ENCODE results near the gene ARID5B.
A peak's percentile ranks its signal among the peaks of the same experiment; 100 is the strongest.

The ARID5B gene

DNA sequence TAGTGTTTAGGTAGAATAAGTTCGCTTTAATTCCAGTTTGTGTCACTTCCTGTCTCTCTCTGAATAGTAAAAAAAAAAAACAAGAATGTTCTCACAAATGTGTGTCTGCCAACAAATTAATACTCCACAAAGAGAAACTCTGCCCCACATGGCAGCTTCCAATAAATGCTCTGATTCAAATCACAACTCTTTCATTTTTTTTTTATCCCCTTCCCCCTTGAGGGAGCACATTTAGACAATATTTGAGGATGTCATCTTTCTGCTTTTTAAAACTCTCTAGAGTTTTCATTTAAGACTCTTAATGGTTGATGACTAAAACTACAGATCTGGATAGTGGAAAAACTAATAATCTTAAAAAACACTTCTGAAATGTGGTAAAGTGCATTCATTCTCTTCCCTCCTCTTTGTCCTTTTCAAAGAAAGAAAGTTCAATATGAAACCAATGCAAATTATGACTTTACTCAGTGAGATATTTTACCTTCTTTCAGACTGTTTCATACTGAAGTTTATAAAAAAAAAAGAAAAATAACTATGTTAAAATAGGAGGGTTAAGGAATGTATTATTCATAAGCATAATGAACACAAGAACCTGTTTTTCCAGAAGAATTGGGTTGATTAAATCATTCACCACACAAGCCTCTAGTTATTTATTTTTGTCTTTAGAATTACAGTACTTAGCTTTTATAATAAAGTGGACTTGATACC lies 42.3 kb downstream of the ARID5B start:
- DNase-seq = peak; percentile 50 to 83 (median 58)

DNA sequence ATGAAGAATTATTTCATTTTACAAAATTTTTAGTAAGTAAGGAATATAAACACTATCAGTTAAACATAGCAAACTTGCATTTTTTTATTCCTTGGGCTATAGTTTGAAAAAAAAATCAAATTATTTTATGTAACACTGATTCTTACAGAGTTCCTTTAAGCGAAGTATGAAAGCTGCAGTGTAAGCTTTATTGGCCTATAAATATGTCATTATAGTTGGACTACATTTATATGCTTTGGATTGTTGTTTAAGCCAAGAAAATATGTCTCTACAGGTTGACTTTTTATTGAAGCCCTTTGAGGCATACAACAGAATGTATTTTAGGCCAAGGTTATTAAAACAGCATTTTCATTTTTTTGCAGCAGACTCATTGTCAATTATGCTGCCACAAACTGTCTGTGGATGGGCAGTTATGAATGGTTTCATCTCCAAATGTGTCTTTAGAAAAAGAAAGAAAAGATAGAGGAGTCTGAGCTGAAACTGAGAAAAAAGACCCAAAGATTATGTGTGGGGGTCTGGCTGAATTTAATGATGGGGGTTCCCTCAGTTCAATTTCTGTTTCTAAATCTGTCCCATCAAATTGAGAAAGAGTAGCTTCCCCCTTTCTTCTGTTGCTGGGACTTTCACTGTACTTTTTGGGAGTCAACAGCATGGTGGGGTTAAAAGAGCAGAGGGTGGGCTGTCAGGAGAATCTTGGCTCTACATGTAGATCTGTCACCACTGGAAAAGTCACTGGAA lies 43.1 kb downstream of the ARID5B start:
- DNase-seq = peak; percentile 60 to 84 (median 70)

DNA sequence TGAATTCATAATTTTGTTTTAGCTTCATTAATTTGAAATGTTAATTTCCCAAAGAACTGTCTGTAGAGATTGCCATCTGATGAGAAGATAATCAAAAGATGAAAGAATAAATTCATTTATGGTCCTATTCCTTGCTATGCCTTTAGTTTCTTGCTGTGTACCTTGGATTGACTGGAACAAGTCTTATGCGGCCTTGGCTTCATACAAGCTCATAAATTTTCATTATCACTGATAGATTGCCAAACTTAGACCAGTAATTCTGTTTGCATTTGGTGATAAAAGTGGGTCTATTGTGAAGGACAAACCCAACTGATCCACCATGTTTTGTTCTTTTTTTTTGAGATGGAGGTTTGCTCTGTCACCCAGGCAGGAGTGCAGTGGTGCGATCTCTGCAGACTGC lies 48.2 kb downstream of the ARID5B start:
- DNase-seq = no peak

DNA sequence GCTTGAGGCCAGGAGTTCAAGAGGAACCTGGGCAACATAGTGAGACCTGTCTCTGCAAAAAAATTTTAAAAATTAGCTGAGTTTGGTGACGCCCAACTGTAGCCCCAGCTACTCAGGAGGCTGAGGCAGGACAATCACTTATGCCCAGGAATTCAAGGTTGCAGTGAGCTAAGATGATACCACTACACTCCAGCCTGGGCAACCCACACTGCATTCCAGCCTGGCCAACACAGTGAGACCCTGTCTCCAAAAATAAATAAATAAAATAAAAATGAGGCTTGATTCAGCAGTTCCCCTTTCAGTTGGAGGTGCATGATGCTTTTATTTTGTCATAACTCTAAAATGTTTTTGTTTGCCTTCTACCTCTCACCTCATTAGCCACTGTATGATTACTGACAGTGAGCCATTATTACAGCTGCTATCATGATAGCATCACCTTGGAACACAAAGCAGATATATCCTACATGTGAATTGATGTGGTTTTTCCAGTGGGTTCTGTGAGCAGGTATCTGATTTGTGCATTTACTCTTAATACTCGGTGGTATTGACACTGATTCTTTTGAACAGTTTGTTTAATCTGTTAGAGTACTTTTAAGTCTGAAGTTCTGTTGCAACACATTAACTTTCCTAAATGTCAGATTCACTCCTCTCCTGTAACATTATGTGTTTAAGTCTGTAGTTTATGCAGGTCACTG lies 49.1 kb downstream of the ARID5B start:
- no peak for DNase-seq

DNA sequence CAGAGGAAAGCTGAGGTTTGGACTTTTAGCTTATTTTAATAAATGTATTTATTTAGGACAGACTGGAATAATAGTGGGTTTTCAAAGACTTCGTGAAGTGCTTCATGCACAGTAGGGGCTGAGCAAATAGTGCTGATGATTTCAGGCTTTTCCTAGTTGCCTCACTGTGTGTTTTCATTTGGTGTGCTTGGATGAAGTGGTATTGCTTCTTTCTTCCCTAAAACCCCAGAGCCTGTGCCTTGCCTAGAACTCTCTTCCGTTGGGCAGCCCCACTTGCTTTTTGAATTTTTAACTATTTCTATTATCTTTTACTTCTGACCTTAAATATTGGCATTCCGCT lies 49.6 kb downstream of the ARID5B start:
- DNase-seq = no peak

DNA sequence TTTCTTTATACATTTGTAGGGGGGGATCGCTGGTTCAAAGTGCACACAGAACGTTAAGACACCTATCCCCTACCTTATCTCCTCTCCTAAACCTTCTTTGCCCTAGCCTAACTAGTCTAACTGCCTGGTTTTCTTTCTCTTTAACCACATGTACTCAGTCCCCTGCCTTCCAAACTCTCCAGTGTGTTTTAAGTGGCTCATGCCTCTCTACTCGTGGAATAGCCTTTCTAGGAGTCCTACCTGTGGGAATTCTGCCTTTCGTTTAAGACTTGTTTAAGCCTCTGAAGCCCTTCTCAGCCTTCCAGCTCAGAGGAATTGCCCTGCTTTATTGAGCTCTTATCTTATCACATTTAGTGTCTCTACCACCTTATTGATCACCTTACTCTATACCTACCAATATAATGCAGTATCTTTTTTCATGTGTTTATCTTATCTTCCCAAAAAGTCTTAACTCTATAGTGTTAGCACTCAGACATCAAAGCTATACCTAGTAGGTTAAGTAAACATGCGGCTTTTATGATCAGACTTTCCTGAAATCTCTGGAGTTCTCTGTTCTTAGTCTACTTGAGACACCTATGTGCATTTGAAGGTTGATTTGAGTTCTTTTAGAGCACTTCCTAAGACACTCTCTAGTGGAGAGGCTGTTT lies 50.7 kb downstream of the ARID5B start:
- DNase-seq = no peak

DNA sequence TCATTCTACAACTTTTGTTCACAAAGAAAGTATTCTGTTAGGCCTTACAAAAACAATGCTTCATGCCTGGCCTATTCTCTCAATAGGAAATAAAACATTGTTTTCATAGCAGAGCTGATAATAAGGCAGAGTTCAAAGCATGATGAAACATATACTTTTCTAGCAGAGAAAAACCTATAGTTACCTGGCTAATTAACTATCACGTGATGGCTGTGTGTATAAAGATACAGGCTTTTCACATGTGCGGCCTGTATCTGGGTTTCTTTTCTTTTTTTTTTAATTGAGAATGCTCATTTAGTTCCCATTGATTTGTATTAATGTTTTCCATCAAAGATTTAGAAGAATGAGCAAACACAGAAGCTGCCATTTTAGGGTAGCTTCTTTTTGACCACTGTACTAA lies 51.7 kb downstream of the ARID5B start:
- DNase-seq = no peak

DNA sequence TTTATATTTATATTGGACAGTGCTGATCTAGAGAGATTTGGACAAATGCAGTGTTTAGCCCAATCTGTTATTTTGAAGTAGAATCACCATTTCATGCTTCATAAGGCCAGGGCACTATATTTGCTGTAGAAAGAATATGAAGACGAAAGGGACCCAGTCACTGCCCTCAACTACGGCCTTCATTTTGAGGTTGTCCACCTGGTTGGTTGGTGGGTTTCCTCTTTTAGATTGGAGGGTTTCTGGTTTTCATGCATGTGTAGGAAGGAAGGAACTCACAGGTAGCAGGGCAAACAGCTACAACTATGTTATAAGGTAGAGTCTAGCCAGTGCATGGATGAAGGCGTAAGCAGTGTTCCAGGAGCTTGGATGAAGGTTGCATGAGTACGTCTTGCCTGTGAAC lies 56.3 kb downstream of the ARID5B start:
- no peak for DNase-seq

DNA sequence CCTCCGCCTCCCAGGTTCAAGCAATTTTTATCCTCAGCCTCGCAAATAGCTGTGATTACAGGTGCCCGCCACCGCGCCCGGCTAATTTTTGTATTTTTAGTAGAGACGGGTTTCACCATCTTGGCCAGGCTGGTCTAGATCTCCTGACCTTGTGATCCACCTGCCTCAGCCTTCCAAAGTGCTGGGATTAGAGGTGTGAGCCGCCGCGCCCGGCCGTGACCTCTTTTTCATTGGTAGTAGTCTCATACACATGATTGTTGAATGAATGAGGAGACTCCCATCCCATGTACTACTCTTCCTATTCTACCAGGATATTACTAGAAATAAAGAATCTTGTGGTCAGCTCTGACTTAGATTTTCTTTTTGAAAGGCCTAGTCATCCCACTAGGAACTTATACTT lies 56.8 kb downstream of the ARID5B start:
- DNase-seq = no peak

DNA sequence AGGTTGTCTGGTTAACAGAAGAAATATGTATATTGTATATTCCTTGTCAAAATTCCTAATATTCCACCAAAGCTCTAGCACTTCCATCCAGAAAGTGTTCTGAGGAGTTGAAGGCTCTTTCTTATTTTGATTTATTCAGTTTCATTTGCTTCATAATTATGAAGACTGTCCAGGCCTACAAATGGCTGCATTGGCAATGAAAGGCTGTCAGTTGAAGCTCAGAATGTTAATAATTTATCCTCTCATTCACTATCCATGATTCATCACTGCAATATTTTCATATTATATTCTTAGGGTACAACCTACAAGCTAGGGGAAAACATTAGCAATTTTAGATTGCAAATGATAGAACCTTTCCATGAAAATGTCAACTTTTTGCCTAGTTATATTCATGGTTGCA lies 57.3 kb downstream of the ARID5B start:
- no peak for DNase-seq

DNA sequence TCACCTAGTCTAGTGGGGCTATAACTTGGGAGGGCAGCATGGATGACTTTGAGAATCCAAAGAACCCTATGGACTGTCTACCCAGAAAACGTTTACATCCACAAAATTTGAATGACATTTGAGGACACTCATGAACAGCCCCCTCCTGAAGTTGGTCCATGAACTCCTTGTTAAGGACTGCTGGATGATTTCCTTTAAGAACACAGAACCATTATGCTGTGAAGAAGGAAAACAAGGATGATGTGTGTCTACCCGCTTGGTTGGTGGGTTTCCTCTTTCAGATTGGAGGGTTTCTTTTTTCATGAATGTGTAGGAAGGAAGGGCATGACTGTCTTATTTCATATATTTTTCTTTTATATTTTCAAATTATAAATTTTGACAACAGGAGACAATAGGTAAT lies 58.3 kb downstream of the ARID5B start:
- DNase-seq = no peak

DNA sequence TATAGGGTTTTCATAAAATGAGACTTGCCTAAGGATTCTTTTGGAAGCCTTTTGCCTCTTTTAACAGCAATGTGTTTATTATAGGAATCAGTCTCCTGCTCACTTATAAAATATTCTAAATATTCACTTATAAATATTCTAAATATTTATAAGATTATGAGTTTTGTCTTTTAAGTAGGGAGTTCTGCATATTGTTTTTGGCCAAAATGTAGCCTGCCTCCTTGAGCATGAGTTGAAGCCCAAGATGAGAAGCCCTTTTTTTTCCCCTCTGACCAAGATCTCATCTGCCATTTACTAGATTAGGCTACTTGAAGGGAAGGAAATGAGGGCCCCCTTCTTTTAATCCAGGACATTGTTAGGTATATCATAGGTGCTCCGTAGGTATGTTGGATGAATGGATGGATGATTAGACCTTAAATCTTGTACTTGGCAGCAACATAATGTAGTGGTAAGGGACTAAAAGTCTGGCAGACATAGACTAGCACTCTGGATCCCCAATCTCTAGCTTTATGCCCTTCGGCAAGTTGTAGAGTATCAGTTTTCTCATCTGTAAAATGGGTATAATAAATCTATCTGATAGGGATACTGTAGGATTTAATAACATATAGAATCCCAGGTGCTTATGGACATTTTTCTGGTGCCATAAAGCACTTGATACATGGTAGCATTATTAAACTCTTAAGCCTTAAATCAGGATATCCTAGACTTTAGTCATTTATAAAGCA lies 59.1 kb downstream of the ARID5B start:
- DNase-seq = no peak

DNA sequence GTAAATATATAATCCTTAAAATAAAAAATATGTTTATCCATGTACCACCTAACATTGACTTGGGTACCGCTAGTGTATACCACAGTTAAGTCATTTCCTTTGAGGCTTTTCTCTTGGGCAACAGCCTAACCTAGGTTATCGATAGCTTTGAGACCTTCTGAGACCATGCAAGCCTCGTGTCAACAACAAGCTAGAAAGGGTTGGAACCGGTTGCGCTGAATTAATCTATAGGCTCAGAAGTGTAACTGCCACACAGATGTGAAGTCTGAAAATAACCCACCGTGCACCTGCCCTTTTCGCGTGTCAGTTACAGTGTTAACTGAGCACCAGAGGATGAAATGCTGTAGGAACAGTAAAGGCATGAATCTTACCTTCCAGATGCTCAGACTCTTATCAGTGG lies 59.8 kb downstream of the ARID5B start:
- DNase-seq = no peak

DNA sequence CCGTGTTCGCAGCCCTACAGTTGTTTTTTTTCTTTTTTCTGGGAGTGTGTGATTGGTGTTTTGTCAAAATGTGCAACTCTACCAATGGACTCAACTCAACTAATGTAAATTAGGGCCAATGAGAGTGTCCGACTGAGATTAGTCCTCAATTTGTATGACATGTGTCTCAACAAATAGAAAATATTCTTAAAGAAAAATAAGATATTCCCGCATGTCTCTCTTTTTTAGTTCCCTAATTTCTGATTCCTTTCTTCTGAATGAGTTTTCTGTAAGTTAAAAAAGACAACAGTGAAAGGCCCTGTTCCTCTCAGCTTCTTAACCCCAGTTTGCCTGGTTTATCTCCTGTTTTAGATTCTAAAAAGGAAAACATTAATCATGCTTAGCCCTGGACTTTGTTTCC lies 61.5 kb downstream of the ARID5B start:
- DNase-seq = peak; percentile 29 to 81 (median 67)

DNA sequence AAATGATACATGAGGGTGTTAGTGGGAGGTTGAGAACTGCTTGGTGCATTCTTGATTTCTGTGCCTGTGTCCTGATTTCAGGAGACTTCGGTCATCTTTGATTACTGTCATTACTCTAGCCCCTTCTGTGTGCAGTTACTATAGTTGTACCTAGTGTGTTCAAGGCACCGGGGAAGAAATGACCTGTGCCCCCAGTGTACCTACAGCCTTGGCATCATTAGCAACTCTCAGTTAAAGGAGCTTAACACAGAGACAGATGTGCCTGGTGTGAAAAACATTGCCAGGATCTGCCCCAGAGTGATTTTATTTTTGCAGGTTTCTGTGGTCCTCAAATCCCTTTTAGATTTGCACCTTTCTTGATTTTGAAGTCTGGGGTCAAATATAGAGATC lies 62.2 kb downstream of the ARID5B start:
- DNase-seq = no peak

DNA sequence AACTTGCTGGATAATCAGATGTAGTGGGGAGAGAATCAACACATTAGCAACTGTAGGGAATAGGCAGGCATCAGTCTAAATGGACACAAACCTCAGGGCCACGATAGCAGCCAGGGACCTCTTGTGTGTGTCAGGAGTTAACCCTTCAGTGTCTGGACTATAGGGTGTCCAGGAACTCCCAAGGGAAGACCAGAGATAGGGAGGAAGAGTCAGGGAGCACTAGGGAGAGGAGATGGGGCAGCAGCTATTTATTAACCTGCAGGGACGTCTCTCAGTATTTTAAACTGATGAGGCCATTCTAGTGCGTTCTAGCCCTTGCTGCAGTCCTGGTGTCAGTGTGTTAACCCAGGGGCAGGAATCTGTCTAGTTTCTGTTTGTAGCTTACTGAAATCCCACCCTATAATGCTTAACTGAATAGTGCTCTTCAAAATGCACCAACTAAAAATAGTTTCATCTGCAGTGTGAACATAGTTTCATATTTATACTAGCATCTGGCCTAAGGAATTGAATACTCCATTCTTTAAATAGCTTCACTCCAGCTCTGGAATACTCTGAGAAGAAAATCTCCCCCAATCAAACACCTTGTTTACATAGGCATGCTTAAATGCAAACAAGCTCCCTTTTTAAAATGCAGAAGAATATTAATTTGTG lies 62.7 kb downstream of the ARID5B start:
- no peak for DNase-seq

DNA sequence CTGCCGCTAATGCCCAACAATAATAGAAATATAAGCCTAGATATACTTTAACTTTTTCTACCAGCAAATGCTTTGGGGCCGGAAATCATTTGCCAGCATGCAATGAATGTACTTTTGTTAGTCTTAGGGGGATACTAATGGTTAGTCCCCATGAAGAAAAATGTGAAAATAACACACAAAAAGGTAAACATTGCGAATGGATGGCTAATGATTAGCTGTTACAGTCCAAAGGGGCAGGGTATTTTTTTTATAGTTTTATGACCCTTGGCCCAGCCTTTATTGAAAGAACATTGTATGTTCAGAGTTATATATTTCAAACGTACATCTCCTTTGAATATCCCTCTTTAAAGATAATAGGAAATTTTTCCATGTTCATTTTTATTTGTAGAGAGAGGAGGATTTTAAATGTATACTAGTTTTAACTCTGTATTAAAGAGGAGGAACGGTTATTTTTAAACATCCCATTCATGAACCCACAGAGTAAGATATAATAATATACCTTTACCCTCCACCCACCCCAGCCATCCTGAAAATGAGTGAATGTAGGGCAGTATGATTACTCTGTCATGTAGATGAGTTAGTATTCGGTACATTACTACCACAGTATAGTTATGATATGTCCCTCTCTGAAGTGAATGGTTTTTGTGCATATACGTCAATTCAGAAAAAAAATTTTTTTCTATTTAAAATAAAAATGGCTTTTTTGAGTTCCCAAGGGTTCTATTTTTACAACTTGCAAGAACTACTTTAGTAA lies 63.6 kb downstream of the ARID5B start:
- no peak for DNase-seq

DNA sequence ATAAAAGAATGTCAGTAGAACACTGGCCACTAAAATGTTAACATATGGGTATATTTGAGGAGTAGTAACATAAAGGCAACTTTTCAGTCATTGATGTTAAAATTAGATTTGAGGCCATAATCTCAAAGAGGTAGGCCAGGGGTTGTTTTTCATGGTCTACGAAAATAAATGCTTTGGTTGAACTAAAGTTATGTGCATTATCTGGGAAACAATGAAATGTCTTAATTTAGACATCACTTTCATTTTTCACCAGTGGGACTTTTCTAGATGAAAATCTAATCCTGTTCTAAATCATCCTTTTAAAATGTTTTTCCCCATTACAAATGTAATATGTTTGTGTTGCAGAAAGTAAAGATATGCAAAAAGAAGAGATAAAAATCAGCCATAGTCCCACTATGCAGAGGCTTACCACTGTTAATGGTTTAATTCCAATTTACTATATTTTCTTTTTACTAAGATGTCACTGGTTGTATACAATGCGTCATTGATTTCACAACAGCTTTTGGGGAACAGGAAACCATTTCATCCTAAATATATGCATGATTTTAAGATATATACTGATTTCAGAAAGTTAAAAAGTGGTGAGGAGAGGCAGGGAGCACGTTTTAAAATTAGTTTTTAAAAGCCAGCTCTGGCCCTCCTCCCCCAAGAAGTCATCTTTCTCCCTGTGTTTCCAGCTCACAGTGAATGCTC lies 64.3 kb downstream of the ARID5B start:
- DNase-seq = peak in 2 of 3 donors; percentile 28 to 66

DNA sequence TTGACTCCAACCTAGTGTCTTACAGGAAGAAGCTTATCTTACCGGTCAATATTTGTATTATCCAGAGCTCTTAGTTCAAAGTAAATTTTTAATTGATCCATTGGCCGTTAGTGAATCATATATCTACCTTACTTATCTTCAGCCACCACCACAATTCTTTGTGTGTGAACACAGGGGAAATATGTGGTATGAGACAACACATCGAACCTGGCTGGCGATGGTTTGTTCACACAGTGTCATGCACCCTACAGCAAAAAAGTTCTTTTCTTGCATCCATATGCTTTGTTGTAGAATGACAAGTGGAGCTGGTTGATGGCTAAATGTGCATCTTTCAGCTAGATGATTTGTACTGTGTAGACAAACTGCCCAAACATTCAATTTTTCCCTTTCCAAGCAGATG lies 65.8 kb downstream of the ARID5B start:
- no peak for DNase-seq

DNA sequence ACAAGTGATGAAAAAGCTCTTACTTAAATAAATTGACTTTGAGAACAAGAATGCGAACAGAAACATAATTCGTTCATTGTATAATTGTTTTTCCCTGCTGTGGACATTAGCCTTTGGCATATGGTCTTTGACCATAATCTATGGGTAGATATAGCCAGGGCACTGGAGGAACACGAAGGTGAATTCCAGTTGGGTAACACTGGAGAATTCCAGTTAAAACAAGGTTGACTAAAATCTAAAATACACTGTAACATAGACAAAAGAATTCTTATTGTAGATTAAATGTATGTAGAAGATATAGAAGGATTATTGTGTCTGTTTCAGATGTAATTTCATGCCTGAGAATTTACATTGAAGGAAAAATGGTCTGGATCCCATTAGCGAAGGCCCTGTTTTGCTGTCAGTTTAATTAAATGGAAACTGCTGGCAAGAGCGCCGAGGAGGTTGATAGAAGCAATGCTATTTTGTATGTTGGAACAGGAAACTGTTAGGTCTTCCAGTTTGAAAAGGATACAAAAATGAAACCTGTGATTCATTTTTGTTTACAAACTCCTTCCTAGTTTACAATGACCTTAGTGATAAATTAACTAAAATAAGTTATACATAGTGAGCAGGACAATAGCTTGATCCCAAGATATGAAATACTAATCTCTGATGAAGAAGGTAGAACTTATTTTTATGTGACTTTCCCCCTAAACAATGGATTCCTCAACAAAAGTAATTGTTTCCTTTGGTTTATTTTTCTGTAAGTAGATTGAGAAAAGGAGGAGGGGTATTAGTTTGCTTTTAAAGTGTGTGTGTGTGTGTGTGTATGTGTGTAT lies 68.9 kb downstream of the ARID5B start:
- DNase-seq = no peak
